PFSK-1 (cell line): ENCODE measurements around the gene GUCY2D.

ENCODE experiments used
- FOXP2 ChIP-seq: optimal IDR thresholded peaks from 2 replicates; pipeline ENCODE3; 2011; ENCODE audit warnings: borderline replicate concordance, control low read depth, inconsistent platforms; ENCODE audit not compliant: insufficient read depth; ENCODE audit errors: extremely low read length, extremely low read depth
- POLR2AphosphoS5 ChIP-seq: IDR thresholded peaks from 2 replicates; pipeline ENCODE4 v1.6.1; 2012; ENCODE audit warnings: low read depth, mild to moderate bottlenecking, control low read depth, low read length, moderate library complexity
- SIN3A ChIP-seq: IDR thresholded peaks from 2 replicates; pipeline ENCODE4 v1.6.1; 2012; ENCODE audit warnings: mild to moderate bottlenecking, low read length, moderate library complexity, borderline replicate concordance; ENCODE audit not compliant: insufficient read depth
- TAF1 ChIP-seq: IDR thresholded peaks from 2 replicates; pipeline ENCODE4 v1.6.1; 2012; ENCODE audit warnings: low read length, control low read depth, borderline replicate concordance; ENCODE audit not compliant: insufficient read depth
- TF ChIP-seq, protein P1 (sequence below), 2 experiments: IDR thresholded peaks; 2 replicates each; pipeline versions ENCODE4 v1.6.1 to v1.8.0; 2011 to 2012; ENCODE audit warnings: low read depth in 2 of 2, low read length in 2 of 2, control low read depth in 1 of 2, inconsistent platforms in 1 of 2, mild to moderate bottlenecking in 1 of 2, moderate library complexity in 1 of 2; ENCODE audit not compliant: insufficient read depth in 1 of 2

The GUCY2D gene

DNA sequence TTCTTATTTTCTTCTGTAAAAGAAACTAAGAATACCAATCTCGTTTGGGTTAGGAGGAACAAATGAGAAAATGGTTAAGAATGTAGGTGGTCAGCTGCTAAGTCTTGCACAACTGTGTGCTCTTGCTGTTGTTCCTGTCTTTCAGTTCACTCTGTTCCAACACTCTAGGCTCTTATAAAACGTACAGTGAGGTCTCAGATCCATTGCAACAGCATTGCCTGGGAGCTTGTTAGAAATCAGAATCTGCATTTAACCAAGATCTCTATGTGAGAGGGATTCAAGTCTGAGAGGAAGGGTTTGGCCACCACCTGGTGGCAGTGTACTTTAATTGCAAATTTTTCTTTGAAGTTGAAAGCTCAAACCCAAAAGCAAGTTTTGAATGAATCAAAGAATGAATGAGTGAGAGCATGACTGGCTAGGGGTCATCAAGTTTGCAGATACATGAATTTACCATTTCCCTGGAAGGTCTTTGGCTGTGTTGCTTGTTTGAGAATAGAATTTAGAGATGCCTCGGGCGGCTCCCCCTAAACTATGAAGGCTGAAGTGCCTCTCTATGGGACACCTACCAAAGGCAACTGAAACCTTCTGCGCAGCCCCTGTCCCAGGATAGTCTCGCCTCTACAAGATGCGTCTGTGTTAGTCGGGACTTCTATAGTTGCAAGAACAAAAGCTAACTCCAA, 39.0 kb downstream of the GUCY2D start:
- no peak for TF ChIP-seq SIN3A
- no peak for TF ChIP-seq FOXP2
- TF ChIP-seq, protein P1, sequence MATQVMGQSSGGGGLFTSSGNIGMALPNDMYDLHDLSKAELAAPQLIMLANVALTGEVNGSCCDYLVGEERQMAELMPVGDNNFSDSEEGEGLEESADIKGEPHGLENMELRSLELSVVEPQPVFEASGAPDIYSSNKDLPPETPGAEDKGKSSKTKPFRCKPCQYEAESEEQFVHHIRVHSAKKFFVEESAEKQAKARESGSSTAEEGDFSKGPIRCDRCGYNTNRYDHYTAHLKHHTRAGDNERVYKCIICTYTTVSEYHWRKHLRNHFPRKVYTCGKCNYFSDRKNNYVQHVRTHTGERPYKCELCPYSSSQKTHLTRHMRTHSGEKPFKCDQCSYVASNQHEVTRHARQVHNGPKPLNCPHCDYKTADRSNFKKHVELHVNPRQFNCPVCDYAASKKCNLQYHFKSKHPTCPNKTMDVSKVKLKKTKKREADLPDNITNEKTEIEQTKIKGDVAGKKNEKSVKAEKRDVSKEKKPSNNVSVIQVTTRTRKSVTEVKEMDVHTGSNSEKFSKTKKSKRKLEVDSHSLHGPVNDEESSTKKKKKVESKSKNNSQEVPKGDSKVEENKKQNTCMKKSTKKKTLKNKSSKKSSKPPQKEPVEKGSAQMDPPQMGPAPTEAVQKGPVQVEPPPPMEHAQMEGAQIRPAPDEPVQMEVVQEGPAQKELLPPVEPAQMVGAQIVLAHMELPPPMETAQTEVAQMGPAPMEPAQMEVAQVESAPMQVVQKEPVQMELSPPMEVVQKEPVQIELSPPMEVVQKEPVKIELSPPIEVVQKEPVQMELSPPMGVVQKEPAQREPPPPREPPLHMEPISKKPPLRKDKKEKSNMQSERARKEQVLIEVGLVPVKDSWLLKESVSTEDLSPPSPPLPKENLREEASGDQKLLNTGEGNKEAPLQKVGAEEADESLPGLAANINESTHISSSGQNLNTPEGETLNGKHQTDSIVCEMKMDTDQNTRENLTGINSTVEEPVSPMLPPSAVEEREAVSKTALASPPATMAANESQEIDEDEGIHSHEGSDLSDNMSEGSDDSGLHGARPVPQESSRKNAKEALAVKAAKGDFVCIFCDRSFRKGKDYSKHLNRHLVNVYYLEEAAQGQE (IDR thresholded peaks at IDR 0.05; ENCODE audit: insufficient read depth in 1 of 2, low read depth in 2 of 2, low read length in 2 of 2) = no peak
- no peak; the same call in 1 of the 2 replicates for TF ChIP-seq TAF1
- TF ChIP-seq POLR2AphosphoS5 = no peak

DNA sequence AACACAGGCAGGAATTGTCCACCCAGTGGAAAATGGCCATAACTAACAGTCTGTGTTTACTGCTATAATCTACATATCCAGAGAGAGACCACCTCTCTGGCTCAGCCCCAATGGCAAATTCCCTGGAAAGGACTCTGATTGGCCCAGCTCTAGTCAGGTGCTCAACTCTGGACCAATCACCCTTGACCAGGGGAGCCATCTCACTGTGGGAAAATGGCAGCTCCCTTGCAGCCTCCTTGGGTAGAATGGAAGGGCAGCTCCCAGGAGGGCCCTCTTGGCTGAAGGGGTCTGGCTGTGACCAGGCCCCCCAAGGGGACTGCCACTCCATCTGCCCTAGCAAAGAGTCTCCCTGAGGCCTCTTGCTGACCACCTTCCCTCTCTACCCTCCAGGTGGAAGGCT, 39.6 kb downstream of the GUCY2D start:
- TF ChIP-seq POLR2AphosphoS5 (no peak), FOXP2 (no peak), TAF1 (no peak), SIN3A (no peak)
- TF ChIP-seq, protein P1 (IDR thresholded peaks at IDR 0.05; ENCODE audit: insufficient read depth in 1 of 2, low read depth in 2 of 2, low read length in 2 of 2) = no peak

DNA sequence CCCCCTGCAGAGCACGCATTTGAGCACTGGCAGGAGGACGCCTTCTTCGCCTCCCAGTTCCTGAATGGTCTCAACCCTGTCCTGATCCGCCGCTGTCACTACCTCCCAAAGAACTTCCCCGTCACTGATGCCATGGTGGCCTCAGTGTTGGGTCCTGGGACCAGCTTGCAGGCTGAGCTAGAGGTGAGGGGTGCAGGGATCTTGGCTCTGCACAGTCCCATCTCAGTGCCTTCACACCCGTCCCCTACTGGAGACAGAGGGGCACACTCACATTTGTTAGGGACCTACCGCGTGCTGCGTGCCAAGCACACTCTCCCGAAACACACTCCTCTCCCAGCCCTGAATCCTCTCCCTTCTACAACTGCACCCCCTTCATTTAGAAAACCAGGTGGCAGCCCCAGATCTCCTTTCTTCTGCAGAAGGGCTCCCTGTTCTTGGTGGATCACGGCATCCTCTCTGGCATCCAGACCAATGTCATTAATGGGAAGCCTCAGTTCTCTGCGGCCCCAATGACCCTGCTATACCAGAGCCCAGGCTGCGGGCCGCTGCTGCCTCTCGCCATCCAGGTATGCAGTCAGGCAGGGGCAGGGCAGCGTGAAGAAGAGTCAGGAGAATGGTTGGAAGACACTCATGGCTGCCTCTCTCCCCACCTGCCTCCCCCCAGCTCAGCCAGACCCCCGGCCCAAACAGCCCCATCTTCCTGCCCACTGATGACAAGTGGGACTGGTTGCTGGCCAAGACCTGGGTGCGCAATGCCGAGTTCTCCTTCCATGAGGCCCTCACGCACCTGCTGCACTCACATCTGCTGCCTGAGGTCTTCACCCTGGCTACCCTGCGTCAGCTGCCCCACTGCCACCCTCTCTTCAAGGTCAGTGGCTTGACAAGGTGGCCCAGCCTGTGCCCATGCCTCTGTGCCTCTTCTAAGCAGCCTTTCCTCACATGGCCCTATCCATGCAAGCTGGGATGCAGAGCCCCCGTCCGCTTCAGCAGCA, 42.7 kb downstream of the GUCY2D start:
- TF ChIP-seq, protein P1 (IDR thresholded peaks at IDR 0.05; ENCODE audit: insufficient read depth in 1 of 2, low read depth in 2 of 2, low read length in 2 of 2) = no peak
- no peak for TF ChIP-seq TAF1
- TF ChIP-seq SIN3A = no peak
- no peak for TF ChIP-seq POLR2AphosphoS5
- no peak for TF ChIP-seq FOXP2

DNA sequence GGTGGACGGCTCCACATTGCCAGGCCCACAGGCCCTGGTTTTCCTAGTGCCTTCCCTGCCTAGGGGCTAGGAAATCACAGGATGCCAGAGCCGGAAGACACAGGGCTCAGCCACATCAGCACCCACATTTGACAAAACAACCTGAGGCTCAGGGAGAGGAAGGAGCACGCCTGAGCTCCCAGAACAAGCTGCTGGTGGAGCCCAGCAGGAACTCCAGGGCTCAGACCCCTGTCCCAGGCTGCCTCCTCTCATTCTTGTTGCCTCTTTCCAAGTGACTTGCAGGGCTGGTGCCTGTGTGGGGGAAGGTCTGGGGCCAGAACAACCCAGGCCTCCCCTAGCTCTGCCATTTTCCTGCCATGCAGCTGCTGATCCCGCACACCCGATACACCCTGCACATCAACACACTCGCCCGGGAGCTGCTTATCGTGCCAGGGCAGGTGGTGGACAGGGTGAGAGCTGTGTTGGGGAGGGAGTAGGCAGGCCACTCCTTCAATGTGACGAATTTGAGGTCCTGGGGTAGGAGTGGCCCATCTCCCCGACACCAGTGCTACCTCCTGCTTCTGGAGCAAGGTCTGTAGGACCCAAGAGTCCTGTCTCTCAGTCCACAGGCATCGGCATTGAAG, 44.0 kb downstream of the GUCY2D start:
- no peak for TF ChIP-seq SIN3A
- no peak for TF ChIP-seq POLR2AphosphoS5
- TF ChIP-seq FOXP2 = no peak
- TF ChIP-seq, protein P1 (IDR thresholded peaks at IDR 0.05; ENCODE audit: insufficient read depth in 1 of 2, low read depth in 2 of 2, low read length in 2 of 2) = no peak
- no peak for TF ChIP-seq TAF1
